ENCODE results near the gene ZBTB25.

The ZBTB25 gene

DNA sequence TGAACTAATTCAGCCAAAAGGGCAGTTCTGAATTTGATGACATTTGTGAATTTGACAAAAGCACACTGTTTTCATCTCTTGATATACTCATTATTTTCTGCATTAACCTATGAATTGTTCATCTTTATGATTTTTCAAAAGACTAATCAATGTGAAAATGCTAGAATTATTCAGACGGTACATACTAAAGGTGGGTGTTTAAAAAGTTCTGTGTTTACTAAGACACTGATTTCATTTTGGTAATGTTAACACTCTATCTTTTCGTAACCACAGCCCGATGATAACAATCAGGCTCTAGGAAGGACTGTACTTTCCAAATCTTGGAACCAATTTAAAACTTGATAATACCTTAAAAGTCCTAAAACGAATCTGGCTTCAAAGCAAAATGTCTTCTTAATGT, 28.9 kb downstream of the ZBTB25 start:
- DNase-seq = no peak

DNA sequence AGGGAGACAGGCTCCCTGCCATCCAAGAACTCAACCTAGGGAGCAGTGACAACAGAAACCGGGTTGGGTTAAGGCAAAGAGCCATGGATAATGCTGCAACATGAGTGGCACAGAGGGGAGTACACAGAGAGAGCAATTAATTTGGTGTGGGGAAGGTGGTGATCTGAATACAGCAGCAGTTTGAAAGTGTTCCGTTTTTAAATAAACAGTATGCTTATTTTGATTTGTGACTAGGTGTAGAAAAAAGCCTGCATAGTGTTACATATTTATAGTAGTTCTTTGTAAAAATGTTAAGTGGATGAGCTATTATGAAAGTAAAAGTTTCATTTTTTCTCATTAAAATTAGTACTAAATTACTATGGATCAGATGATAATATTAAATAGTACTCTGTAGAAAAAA, 29.6 kb downstream of the ZBTB25 start:
- DNase-seq = no peak

DNA sequence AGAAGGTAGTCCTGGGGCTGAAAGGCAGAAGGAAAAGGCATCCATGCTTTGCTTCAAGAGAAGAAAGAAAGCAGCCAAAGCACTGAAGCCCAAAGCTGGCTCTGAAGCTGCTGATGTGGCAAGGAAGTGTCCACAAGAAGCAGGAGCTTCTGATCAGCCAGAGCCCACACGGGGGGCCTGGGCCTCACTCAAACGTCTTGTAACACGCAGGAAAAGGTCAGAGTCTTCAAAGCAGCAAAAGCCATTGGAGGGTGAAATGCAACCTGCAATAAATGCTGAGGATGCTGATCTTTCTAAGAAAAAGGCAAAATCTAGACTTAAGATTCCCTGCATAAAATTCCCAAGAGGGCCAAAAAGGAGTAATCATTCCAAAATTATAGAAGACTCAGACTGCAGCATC, 35.2 kb downstream of the ZBTB25 start:
- no peak for DNase-seq

DNA sequence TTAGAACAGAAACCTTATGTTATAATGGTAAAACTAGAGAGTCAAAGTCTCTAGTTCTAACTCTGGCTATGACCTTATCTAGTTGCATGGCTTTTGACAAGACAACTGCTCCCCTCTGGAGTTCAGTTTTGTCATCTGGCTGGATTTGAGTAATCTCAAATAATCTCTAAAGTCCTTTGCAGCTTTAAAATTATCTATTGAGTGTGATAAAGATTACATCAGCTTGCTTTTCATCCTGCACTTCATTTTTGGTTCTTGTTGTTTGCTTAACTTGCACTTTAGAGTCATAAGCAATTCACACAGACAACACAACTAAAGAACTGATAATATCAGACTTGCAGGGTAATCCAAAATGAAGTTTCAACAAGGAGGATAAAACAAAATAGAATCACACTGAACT, 36.1 kb downstream of the ZBTB25 start:
- DNase-seq = no peak

DNA sequence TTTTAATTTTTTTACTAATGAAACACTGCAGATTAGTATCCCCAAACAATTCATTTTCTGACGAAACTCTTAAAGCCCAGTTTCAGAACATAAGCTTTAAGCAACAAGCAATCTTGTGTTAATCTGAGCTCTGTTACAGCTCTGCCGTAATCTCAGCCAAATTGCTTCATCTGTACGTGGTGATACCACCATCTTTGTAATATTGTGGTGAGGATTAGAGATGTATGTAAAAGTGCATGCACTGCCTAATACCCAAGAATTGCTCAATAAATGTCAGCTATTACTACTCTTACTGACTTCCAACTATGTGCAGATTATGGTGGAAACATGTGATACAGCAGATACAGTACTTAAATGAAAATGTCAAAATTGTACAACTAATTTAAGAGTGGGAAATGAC, 36.5 kb downstream of the ZBTB25 start:
- no peak for DNase-seq

DNA sequence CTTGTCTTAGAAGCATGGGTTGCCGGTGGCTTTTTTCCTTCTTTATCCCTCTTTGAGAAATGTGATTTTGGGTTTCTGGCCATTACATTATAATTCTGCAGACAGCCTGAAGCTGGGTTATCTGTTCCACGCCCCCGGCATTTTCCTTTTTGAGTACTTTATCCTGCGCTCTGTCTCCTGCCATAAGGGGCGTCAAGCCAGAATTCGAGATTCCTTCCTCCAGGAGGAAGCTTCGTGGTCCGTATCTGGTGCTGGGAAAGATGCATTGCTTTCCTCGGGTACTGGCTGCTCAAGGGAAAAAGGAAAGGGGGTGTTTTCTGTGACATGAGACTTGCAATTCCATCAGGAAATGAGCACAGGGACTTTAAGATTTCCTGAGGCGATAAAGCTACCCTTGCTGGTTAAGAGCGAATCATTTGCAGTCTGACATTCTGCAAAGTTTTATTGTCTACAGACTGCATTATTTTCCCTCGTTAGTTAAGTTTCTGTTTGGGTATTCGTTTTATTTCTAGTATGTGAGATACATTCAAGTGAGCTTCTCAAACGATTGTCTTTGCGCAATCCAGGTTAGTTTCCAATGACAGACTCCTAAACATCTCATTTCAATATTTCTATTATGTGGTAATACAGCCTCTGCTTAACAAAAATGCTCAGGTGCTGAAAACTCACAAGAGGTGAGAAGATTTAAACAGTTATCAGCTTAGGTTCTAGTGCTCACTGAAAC, 37.6 kb downstream of the ZBTB25 start:
- DNase-seq = no peak

DNA sequence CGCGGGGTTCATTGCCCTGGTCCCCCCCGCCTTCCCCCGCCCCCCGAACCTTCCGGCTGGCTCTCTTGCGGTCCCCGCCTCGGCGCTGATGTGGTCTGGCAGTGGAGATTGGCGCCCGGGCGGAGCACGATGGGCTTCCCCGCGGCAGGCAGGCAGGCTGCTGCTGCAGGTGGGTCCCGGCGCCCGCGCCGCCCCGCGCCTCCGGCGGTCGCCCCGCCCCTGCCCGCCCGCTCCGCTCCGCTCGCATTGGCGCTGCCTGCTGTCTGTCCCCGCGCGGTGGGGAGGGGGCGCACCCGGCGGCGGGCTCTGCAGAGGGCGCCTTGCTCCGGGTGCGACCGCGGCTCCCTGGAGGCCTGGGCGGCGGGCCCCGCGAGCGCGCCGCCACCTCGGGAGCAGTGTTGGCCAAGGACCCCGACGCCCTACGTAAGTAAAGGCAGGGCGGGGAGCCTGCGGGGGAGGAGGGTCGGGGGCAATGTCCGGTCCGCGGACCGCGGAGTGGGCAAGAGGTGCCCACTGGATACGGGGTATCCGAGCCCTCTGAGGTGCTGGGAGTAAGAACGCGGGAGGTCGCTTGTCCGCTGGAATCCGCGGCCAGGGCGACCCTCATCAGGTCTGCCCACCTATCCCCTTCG, 38.3 kb downstream of the ZBTB25 start, which contains the start of gene AKAP5:
TSS of gene AKAP5 (plus strand) at position 309 of the 632 bp plus-strand sequence. CDS start 2,896 bp downstream, outside the sequence.
- DNase-seq = peak; percentile 68

DNA sequence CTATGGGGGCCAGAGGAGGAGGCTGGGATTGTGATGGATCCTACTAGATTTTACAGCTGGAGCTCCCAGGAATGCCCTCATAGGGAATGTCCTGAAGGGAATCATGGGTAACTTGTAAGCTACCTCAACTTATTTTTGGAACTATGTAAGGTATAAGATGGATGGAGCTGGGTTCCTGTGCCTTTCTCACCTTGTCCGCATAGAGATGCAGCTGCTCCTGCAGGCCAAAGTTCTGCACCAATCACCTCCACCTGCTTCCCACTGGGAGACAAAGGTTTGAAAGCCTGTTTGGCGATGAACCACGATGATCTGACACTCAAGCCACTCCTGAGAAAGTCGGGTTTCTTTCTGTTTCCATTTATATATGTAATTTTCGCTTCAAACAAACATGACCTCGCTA, 39.0 kb downstream of the ZBTB25 start:
- DNase-seq = no peak

DNA sequence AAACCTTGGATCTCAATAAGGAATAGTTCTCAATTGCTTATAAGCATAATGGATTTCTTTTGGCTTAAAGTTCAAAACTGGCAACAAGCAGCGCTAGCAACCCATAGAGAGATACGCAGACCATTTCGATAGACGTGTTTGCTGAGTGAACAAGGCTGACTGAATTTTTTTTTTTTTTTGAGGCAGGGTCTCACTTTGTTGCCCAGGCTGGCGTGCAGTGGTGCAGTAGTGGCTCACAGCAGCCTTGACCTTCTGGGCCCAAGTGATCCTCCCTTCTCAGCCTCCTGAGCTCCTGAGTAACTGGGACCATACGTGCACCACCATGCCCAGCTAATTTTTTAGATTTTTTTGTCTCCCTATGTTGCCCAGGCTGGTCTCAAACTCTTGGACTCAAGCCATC, 39.8 kb downstream of the ZBTB25 start:
- DNase-seq = no peak

DNA sequence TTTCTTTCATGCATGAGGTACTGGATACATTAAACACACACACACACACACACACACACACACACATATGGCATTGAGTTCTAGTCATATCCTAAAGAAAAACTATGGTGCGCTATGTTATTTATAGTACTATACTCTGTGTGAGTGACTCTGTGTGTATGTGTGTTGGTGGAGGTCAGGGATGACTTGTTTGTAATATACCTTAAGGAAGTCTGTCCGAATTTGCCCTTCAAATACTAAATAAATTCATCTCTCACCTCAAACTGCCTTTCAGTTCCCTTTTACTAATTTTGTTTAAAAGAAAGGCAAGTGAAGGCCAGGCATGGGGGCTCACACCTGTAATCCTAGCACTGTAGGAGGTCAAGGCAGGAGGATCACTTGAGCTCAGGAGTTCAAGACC, 40.4 kb downstream of the ZBTB25 start:
- DNase-seq = no peak

DNA sequence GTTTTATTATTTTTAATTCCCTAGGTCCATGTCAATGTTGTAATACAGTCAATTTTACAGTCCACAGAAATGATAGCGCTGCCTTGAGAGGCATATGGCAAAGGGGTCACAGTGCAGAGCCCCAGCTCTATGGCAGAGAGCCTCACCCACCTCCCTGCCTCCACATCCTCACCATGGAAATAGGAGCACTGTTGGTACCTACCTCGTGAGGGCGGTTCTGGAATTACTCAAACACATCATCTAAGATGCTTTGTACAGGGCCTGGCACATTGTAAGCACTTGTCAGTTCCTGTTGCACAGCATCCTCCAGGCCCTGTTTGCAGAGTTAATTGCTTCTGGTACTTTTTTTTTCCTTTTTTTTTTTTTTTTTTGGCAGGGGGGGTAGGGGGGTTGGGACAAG, 42.4 kb downstream of the ZBTB25 start:
- no peak for DNase-seq

DNA sequence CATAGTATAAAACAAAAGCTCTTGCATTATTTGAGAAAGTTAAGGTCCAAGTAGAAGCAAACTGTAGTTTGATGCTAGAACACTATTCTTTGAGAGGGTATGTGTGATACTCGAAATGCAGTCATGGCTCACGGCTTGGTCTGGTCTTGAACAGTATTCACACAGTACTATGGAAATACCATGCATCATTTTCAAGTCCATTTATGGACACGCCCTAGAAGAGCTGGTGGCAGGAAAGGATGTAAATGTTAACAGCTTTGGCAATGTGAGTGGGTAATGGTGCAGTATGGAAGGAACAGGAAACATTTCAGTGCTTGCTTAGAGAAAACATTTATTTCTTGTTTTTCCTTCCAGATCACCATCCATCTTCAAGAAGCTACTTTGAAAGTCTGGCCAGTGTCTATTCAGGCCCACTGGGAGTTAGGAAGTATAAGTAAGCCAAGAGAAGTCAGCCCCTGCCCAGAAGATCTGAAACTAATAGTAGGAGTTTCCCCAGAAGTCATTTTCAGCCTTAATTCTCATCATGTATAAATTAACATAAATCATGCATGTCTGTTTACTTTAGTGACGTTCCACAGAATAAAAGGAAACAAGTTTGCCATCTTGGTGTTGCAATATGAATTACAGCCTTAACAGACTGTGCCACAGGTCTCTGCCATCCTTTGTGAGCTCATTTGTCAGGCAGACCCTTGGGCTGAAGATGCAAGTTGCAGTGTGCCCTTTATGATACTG, 44.1 kb downstream of the ZBTB25 start:
- DNase-seq = no peak

DNA sequence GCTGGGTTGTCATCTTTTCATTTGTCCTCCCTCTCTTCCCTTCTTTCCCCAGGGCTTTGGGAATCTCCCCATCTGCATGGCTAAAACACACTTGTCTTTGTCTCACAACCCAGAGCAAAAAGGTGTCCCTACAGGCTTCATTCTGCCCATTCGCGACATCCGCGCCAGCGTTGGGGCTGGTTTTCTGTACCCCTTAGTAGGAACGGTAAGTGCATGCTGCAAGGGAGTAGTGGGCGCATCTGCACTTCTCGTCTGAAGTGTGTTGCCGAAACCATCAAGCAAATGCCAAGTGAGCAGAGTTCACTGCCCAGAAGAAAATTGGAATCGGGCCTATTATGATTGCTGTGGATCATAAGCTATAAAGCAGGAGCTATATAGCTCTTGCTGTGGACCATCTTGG, 49.0 kb downstream of the ZBTB25 start:
- no peak for DNase-seq

DNA sequence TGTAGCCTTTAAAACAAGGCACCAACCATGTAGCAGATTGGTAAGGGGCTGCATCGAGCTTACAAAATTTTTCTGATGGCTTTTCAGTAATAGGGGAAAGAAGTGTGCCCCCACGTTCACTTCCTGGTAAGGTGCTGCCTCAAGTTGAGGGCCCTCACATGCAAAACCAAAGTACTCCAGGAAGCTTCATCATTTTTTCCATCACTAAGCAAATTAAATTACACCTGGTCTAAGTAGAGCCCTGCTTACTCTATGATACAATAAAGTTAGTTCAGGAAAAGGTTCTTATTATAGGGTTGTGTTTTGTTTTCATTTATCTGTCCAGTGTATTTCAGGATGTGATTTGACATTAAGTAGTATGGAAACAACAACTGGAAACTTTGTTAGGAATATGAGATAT, 53.4 kb downstream of the ZBTB25 start:
- DNase-seq = no peak

DNA sequence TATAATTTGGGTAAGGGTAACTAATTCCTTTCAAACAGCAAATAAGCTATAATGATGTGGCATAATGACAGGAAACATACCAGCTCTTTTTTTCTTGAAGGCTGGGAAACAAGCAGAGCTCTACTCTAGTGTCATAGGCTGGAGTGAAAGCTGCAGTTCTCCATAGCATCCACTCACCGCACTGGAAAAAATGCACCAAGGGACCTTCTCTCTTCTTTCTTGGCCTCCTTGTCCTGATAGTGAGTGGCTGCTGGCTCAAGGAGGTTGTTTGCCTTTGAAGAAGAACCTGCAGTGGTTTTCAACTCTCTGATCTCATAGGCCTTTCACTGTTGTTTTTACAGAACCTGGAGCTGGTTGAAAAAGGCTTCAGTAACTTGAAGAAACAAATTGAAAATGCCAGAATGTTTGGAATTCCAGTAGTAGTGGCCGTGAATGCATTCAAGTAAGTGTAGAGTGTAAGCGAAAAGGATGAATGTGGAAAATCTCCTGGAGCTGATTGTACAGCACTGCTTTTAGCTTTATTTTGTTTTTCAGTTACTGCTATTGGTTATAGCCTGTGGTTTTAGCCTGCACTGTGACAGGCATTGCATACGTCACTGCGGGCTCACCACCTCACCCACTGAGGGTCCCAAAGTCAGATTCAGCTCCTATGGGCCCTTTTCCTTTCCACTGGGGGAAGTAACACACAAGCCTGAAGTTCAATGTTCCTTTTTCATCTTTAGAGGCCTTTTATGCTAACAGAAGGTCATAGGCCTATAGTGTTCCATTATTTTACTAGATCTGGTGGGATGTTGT, 55.6 kb downstream of the ZBTB25 start:
- DNase-seq = no peak

DNA sequence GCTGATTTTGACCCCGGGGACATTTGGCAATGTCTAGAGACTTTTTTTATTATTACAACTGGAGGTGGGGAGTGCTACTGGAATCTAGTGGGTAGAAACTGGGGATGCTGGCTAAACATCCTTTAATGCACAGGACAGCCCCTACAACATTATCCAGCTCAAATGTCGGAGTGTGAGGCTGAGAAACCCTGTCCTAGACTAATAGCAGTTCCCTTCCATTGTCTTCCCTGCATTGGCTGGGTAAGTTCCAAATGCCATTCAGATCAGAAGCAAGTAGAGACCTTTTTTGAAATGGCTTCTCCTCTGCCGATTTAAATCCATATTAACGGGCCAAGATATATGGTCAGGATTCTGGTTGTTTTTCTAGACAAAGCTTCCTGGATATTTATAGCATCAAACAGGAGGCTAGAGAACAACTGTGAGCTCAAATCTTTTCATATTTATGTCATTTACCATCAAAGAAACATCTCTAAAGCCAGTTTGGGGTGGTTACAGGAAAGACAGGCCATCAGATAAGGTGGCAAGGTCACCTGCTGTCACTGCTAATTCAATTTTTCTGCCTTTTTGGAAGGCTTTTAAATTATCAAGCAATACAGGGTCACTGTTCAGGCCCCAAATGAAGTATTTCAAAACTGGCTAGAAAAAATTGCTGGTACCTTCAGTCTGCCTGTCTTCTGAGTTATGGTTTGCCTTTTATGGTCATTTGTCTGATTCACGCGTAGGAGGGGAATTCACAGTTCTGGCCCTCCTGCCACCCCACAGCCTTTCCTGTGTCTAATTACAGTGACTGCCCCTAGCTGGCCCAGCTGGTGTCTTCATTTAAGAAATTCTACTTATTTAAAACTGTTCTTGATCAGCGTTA, 58.4 kb downstream of the ZBTB25 start:
- peak; percentile 42 for DNase-seq

DNA sequence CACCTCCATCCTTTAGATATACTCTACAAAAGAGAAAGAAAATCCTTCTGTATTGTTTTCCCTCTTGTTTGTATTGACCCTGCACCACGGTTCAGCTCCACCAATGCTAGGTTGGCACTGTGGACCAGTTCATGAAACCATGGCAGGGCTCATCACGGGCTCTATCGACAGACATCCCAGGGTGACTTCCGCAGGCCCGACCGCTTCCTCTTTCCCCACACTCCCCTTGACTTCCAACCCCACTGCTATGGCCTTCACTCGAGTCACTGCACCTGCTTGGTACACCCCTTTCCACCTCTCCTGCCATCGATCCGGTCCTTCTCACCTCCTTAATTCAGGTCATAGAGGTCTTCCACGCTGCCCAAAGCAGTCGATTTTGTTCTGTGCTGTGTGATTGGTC, 59.5 kb downstream of the ZBTB25 start:
- no peak for DNase-seq

DNA sequence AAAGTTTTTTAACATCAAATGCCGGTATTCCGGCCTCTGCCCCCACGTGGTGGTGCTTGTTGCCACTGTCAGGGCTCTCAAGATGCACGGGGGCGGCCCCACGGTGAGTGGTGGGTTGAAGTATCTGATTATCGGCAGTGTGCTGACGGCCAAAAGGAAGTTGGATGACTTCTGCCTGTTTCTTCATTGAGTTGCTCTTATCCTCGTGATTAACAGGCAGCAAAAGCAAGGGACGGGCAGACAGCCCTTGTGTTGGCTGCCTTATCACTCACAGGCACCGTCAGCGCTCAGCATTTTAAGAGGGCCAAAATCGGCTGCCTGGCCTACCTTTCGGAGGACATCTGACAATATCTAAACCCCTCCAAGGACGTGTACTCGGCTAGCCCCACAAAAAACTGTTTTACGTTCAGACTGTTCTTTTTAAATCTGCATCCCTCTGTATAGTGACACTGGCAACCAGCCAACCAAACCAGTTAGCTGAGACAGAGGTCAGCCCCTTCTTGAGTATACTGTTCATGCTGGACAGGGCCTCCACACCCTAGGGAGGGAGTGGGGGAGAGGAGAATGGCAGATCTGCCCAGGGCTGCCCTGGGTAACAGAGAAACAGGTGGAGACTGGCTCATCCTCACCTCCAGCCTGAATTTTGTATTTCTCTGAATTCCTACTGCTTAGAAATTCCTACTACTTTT, 61.2 kb downstream of the ZBTB25 start:
- DNase-seq = no peak

DNA sequence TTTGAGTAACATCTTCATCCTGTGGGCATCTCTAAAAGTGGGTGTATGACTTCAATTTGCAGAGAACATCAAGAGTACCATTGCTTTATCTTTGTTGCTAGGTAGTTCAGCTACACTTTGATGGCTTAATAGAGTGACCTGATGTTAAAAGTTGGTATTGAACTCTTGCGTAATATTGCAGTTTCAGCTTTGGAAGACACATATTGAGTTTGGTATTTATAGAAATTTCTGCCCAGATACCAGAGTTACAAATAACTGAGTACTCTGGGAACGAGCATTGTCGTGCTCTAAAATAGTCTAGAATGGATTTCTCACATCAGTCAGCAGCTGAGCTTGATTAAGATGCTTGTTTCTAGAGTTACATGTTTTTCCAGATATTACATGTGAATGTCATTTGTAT, 63.1 kb downstream of the ZBTB25 start:
- no peak for DNase-seq

DNA sequence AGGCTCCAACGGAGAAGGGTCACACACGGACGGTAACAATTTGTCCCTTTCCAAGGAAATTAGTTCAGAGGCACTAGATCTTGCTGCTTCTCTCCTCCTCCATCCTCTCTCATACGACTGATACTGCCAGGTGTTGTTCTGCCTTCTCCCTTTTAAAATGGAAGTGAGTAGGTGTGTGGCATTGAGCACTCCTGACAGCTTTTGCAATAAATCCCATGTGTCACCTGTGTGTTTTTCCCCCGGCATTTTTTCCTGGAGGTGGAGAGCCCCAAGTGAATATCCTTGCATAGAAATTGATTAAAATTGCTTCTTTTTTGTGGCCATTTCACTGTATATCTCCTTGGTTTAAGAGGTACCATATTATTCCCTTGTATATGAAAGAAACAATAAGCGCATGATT, 64.5 kb downstream of the ZBTB25 start:
- DNase-seq = no peak

DNA sequence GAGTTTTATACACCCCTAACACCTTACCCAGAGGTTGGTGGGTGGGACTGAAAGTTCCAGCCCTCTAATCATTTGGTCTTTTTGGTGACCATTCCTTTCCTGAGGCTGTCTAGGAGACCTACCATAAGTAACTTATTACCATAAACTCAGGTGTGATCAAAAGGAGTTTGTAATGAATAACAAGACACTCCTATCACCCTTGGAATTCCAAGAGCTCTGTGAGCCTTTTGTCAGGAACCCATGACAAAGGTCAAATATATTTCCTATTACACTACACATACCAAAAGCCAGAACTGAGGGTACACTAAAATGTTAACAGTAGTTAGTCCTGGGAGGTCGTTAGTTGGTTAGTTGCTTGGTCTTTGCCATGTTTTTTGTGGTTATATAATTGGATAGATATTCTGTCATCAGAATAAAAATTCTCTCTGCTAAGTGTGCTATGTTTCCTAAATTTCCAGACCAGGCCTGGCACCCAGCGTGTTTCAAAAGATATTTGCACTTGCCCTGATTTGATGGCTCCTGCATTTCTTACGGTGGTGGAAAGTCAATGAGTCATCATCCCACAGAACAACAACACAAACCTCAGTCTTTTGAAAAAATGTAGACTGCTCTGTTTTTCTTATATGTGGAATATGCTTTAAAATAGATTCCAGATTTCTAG, 65.3 kb downstream of the ZBTB25 start:
- no peak for DNase-seq
